ENCODE measurements around the gene LRRIQ1.

GRCh38 chr12:85058339-85058738, 22.2 kb downstream of the LRRIQ1 start:
- TF ChIP-seq EZH2 (IDR thresholded peaks at IDR 0.05): no peak
- TF ChIP-seq, protein P1, sequence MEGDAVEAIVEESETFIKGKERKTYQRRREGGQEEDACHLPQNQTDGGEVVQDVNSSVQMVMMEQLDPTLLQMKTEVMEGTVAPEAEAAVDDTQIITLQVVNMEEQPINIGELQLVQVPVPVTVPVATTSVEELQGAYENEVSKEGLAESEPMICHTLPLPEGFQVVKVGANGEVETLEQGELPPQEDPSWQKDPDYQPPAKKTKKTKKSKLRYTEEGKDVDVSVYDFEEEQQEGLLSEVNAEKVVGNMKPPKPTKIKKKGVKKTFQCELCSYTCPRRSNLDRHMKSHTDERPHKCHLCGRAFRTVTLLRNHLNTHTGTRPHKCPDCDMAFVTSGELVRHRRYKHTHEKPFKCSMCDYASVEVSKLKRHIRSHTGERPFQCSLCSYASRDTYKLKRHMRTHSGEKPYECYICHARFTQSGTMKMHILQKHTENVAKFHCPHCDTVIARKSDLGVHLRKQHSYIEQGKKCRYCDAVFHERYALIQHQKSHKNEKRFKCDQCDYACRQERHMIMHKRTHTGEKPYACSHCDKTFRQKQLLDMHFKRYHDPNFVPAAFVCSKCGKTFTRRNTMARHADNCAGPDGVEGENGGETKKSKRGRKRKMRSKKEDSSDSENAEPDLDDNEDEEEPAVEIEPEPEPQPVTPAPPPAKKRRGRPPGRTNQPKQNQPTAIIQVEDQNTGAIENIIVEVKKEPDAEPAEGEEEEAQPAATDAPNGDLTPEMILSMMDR (IDR thresholded peaks at IDR 0.05): no peak
- TF ChIP-seq EZH2phosphoT487 (IDR thresholded peaks at IDR 0.05): no peak
